GM19035 (cell line): ENCODE measurements around the gene SYNC.
"Not testable (repeated sequence)": the region's sequence is repeated elsewhere in the genome, so short reads cannot be mapped to it uniquely, and the experiment has no call there.

Experiments used
- ATAC-seq: cut with Tn5 transposase; IDR thresholded peaks from one replicate; pipeline ENCODE4 v1.9.1; 2021; ENCODE audit not compliant: unreplicated experiment

The SYNC gene

GRCh38 chr1:32647308-32648134 is 55.0 kb downstream of the SYNC start:
- ATAC-seq = no peak

- ATAC-seq = no peak
Observed at GRCh38 chr1:32644426-32644825, 58.1 kb downstream of the SYNC start.

- not testable (repeated sequence) for ATAC-seq
Observed at GRCh38 chr1:32642292-32642827, 60.2 kb downstream of the SYNC start.

GRCh38 chr1:32639489-32640075 is 63.0 kb downstream of the SYNC start:
- ATAC-seq = no peak

- ATAC-seq = no peak
Observed at GRCh38 chr1:32636914-32637645, 65.5 kb downstream of the SYNC start.

- no peak for ATAC-seq
Observed at GRCh38 chr1:32635508-32636277, 66.9 kb downstream of the SYNC start.

- no peak for ATAC-seq
Observed at GRCh38 chr1:32632829-32633228, 69.7 kb downstream of the SYNC start.

- ATAC-seq = not testable (repeated sequence)
Observed at GRCh38 chr1:32630173-32630572, 72.4 kb downstream of the SYNC start.
